HG03103 (cell line): ENCODE measurements around the gene ERN2.
"Not testable (repeated sequence)": the region's sequence is repeated elsewhere in the genome, so short reads cannot be mapped to it uniquely, and the experiment has no call there.

Experiments used
- ATAC-seq: cut with Tn5 transposase; IDR thresholded peaks from one replicate; pipeline ENCODE4 v1.9.1; 2021; ENCODE audit warnings: low read depth; ENCODE audit not compliant: unreplicated experiment

The ERN2 gene

DNA sequence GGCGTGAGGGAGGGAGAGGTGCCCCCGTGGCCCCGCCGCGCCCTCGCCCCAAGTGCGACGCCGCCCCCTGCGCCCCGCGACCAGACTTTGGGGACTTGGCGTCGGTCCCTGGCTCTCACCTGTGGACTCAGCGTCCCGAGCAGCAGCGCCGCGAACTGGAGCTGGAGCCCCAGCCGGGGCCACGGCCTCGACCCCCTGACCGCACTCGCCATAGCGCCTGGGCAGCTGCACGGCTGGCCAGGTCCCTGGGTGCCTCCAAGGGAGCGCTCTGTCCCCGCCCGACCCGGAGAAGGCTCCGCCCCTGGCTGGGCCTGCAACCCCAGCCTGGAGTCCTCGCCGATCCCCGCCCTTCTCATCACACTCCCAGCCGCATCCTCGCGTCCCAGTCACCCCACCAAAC is at the start of gene ERN2:
Gene ERN2, minus strand, starts transcription at position 247 of the 400 bp plus-strand sequence. Its CDS starts 35 bp downstream, at position 212.
- no peak for ATAC-seq

- ATAC-seq: no peak
These were observed 45.1 kb upstream of the ERN2 start for GRCh38 chr16:23757937-23758619.

DNA sequence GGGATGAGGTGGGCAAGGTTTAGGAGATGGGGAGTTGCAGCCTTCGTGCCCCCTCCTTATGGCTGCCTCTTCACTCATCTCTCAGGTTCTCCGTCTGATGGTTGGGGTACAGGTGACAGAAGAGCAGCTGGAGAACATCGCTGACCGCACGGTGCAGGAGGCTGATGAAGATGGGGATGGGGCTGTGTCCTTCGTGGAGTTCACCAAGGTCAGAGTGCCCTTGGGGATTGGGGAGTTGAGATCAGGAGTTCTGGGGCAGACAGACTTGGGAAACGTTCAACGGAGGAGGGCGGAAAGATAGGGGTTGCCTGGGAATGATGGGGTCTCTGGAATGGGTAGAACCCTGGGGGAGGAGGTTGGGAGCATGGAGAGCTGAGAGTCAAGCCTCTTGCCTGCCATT is 44.1 kb upstream of the ERN2 start:
- no peak for ATAC-seq

- no peak for ATAC-seq
These were observed 42.4 kb upstream of the ERN2 start for GRCh38 chr16:23755484-23755809.

DNA sequence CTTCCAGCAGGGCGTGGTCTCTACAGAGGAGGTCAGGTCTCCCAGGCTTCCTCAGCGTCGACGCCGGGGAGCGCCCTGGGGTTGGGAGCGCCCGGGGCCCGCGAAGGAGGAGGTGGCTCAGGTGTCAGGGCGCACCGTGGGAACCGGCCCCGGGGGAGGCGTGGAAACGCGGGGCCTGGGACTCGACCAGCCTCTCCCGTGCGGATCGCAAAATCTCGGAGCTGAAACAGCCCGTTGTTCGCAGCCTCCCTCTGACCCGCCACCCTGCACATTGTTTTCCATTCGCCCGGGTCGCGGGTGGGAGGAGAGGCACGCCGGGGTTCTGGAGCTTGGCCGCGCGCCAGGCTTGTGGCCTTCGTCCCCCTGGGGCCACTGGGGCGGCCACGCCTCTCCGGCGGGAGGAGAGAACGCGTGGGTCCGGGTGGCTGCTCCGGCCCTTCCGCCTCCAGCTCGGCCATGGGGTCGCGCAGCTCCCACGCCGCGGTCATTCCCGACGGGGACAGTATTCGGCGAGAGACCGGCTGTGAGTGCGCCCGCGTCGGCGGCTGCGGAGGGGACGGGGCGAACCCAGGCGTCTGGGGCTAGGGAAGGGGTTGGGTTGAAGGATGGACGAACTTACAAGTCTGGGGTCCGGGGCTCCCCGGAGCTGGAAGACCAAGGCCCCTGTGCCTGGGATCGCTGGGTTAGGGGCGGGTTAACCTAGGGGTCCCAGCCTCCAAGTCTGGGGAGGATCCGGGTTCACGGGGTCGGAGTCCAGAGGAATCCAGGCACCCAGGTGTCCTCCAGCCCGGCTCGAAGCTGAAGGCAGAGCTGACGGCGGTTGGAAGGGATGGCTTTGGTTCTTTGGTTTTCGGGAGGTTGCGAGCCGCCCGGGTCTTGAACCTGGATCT is 41.8 kb upstream of the ERN2 start, which contains the start of gene CHP2:
Gene CHP2, plus strand, starts transcription at position 433 of the 890 bp plus-strand sequence. Its CDS starts 24 bp downstream, at position 457.
- no peak for ATAC-seq

GRCh38 chr16:23753908-23754593 is 41.0 kb upstream of the ERN2 start:
- ATAC-seq: no peak

GRCh38 chr16:23751053-23751452 is 38.0 kb upstream of the ERN2 start:
- ATAC-seq: not testable (repeated sequence)

GRCh38 chr16:23748630-23749029 is 35.6 kb upstream of the ERN2 start:
- no peak for ATAC-seq

GRCh38 chr16:23745263-23745662 is 32.2 kb upstream of the ERN2 start:
- no peak for ATAC-seq

GRCh38 chr16:23742766-23743165 is 29.7 kb upstream of the ERN2 start:
- ATAC-seq: no peak

GRCh38 chr16:23741675-23742303 is 28.8 kb upstream of the ERN2 start:
- no peak for ATAC-seq

DNA sequence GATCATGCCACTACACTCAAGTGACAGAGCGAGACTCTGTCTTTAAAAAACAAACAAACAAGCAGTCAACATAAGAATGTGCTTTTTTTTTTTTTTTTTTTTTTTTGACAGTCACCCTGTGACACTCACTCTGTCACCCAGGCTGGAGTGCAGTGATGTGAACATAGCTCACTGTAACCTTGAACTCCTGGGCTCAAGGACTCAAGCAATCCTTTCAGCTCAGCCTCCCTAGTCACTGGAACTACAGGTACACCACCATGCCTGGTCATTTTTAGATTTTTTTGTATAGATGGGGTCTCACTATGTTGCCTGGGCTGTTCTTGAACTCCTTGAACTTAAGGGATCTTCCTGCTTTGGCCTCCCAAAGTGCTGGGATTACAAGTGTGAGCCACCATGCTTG is 26.5 kb upstream of the ERN2 start:
- ATAC-seq: no peak

- ATAC-seq: not testable (repeated sequence)
These were observed 24.5 kb upstream of the ERN2 start for GRCh38 chr16:23737423-23738028.

DNA sequence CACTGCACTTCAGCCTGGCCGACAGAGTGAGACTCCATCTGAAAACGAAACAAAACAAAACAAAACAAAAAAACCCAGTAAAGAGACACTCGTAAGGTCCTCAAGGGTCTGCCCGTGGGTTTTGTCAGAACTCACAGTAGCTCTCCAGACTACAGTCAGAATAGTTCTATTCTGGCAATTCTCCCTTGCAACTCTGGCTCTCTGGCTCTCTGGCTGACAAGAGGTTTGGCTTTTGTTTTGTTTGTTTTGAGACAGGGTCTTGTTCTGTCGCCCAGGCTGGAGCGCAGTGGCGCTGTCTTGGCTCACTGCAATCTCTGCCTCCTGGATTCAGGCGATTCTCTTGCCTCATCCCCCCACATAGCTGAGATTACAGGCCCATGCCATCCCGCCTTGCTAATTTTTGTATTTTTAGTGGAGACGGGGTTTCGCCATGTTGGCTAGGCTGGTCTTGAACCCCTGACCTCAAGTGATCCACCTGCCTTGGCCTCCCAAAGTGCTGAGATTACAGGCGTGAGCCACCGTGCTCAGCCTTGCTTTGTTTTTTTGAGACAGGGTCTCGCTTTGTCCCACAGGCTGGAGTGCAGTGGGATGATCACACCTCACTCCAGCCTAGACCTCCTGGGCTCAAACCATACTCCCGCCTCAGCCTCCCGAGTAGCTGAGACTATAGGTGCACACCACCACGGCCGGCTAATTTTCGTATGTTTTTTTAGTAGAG is 21.3 kb upstream of the ERN2 start:
- ATAC-seq: no peak

GRCh38 chr16:23729503-23730424 is 16.7 kb upstream of the ERN2 start:
- no peak for ATAC-seq

DNA sequence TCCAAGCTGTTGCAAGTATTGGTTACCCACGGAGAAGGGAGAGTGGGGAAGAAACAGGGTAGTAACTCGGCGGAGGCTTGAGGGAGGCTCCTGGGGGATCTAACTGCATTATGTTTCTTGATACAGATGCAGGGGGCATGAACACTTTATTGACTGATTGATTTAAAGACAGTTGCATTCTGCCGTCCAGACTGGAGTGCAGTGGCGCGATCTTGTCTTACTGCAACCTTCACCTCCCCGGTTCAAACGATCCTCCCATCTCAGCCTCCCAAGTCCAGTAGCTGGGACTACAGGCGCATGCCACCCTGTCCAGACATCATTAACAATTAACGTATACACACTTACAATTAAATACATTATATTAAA is 15.1 kb upstream of the ERN2 start:
- ATAC-seq: no peak

DNA sequence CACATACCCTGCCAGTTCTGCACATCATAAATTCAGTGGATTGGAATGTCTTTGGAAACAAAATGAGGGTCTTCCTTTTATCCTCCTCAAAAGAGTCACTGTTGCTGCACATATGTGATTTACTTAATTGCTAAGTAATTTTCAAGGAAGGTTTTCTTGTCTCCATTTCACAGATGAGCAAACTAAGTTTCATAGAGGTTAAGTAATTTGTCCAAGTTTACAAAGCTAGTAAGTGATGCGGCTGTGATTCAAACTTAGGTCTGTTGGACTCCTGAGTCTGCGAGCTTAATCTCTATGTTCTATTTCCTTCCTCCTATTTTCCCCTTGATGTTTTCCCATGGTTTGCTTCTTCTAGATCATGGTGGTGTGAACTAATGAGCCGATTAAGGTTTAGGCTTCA is 13.7 kb upstream of the ERN2 start:
- ATAC-seq: no peak

DNA sequence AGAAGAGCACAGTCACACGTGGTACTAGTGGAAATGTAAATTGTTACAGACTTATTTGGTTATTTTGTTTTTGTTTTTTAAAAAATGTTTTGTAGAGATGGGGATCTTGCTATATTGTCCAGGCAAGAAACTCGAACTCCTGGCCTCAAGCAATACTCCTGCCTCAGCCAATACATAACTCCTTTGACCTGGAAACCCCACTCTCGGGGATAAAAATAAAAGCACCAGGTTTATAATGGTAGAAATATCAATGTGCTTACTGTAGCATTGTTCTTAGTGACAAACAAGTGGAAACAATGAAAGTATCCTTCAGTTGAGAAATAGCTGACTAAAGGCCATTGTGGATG is 11.7 kb upstream of the ERN2 start:
- ATAC-seq: no peak
